Stimulated activated CD4-positive, alpha-beta T cell treated with anti-CD3 and anti-CD28 coated beads, Interleukin-4, amount 100 ng/mL, for 4 hours (primary cell): ENCODE data around the gene YJU2.
"Not testable (repeated sequence)": the region's sequence is repeated elsewhere in the genome, so short reads cannot be mapped to it uniquely, and the experiment has no call there.

Source experiments
- DNase-seq, 2 experiments: peaks; one replicate each; pipeline ENCODE4 v3.0.0-alpha.2; 2020

YJU2 gene

DNA sequence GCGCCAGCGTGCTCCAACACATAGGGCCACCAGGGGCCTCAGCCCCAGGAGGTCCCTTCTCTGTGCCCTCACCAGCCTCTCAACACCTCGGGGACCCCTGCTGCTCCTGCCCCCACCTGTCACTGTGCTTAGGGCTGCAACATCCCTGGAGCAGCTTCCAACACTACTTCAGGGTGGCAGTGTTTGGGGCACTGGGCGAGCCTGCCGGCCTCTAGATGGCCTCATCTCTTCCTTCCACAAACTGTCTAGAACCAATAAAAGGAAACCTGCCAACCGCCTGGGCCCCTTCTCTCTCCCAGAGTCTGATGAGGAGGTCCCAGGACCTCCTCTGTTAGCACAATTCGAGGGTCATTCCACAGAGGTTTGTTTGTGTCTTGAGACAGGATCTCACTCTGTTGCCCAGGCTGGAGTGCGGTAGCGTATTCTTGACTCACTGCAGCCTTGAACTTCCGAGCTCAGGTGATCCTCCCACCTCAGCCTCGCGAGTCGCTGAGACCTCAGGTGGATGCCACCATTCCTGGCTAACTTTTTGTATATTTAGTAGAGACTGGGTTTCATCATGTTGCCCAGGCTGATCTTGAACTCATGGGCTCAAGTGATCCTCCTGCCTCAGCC is 22.0 kb downstream of the YJU2 start:
- no peak for DNase-seq

DNA sequence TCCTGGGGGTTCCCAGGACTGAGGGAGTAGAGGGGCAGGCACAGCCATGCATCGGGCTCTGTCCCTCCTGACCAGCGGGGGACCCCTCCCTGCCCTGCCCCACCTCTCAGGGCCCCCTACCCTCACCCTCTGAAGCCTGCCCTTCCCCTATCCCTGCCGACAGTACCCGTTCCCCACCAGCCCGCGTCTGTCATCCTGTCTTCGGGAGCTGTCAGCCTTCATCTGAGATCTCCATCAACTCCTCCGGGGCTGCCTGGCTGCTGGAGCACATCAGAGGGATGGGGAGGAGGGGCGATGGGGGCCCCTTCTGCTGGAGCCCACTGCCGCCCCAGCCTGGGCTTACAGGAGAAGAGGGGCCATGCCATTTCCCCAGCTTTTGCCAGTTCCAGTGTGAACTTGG is 26.0 kb downstream of the YJU2 start:
- no peak for DNase-seq

DNA sequence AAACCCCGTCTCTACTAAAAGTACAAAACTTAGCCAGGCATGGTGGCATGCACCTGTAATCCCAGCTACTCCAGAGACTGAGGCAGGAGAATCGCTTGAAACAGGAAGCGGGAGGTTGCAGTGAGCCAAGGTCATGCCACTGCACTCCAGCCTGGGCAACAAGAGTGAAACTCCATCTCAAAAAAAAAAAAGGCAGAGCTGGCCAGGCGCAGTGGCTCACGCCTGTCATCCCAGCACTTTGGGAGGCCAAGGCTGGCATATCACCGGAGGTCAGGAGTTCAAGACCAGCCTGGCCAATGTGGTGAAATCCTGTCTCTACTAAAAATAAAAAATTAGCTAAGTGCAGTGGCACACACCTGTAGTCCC is 27.4 kb downstream of the YJU2 start:
- not testable (repeated sequence) for DNase-seq

DNA sequence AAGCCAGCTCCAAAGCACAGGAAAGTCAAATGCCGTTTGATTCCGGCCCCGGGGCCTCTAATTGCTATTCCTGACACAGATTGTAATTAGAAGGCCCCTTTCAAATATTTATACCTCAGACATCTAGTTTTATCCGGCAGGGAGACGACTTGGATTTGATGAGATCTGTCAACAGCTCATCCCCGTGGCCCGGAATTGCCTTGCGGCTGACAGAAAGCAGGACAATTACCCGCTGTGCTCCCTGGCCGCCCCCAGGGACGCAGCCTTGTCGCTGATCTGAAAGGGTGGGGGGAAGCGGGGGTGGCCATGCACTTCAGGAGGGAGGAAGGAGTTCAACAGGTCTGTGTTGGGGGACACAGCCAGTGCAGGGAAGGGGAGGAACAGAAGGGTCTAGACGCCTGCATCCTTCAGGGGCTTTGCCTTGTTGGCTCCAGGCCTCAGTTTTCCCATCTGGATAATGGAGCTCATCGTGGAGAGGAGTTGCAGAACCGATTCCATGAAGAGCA is 30.4 kb downstream of the YJU2 start:
- no peak for DNase-seq

DNA sequence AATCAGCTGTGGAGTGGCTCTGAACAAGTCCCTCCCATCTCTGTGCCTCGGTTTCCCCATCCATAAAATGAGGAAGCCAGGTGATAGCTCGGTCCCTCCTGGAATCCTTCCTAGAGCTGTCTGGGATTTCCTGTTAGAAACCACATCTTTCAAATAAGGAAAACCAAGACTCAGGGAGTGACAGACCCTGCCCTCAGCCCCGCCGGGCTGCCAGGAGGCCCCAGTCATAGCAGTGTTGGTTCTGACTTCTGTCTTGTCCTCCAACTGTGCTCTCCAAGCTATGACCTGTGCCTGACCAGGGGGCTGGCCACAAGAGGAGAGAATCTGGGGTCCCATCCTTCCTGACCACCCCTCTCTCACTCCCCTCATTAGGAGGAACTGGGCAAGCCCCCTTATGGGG is 31.1 kb downstream of the YJU2 start:
- DNase-seq = no peak

DNA sequence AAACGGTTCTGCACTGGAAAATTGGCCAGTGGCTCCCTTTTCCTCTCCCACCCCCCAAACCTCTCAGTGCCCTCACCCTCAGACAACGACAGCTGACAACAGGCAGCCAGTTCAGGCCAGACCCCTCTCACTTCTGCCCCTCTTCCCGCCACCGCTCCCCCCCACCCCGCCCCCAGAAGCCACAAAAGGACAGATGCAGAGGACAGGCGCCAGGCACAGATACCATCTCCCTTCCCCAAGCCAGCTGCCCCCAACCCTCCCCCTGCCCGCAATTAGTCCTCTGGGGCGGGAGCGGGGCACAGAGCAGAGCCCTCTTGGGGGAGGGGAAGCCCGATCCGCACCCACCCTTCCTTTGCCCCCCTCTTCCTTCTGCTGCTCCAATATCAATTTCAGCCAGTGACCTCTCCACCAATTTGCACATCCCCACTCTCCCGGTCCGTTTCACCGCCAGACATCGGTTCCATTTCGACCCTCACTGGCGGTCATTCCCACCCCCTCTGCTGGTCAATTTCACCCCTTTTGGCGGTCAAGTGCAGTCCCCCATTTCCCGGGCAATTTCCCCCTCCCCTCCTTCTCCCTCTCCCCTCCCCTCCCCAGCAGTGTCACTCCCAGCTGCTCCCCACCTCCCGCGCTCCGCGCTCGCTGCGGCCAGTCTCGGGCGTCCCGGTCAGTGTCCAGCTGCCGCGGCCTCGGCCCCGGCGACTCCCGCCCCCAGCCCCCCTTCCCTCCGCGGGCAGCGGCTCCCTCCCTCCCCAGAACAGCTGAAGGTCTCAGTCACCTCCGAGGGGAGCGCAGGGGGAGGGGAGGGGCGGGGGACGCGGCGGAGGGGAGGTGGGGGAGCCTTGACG is 31.8 kb downstream of the YJU2 start, which contains the start of gene SHD:
TSS of gene SHD (plus strand) at position 848 of the 848 bp plus-strand sequence. CDS start 798 bp downstream, outside the sequence.
- no peak for DNase-seq

DNA sequence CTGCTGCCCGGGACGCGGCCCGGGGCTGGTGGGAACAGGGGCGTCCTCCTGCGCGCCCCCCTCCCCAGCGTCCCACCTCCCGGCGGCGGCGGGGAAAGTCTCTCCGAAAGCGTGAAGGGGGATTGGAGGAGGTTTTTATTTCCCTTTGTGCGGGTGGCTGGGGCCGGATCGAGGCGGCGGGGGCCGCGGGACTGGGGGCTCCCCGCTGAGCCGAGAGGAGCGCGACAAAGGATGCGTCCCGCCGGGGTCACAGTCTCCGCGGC is 32.3 kb downstream of the YJU2 start:
- no peak for DNase-seq

DNA sequence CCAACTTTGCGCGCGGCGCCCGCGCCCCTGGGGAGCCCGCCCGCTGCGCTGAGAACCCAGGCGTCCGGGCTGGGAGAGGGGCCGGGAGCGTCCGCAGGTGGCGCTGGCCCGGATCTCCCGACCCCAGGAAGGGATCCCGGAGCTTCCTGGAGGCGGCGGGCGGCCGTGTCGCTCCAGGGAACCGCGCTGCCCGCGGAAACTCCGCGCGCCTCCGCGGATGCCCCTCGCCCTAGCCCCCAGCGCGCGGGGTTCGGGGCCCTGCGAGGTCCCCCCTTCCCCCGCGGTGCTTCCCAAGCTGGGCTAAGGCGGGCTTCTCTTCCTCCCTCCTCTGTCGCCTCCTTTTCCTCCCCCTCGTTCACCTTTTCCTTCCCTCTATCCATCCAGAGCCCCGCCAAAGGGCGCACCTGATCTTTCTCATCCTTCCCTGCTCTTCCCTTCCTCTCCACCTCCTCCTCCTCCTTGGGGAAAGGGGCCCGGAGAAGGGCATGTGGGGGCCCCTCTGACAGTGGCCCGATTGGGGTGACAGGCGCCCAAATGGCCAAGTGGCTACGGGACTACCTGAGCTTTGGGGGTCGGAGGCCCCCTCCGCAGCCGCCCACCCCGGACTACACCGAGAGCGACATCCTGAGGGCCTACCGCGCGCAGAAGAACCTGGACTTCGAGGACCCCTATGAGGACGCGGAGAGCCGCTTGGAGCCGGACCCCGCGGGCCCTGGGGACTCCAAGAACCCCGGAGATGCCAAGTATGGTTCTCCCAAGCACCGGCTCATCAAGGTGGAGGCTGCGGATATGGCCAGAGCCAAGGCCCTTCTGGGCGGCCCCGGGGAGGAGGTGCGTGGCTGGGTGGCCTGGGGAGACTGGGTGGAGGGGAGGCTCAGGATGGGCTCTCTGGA is 32.9 kb downstream of the YJU2 start:
- no peak for DNase-seq

DNA sequence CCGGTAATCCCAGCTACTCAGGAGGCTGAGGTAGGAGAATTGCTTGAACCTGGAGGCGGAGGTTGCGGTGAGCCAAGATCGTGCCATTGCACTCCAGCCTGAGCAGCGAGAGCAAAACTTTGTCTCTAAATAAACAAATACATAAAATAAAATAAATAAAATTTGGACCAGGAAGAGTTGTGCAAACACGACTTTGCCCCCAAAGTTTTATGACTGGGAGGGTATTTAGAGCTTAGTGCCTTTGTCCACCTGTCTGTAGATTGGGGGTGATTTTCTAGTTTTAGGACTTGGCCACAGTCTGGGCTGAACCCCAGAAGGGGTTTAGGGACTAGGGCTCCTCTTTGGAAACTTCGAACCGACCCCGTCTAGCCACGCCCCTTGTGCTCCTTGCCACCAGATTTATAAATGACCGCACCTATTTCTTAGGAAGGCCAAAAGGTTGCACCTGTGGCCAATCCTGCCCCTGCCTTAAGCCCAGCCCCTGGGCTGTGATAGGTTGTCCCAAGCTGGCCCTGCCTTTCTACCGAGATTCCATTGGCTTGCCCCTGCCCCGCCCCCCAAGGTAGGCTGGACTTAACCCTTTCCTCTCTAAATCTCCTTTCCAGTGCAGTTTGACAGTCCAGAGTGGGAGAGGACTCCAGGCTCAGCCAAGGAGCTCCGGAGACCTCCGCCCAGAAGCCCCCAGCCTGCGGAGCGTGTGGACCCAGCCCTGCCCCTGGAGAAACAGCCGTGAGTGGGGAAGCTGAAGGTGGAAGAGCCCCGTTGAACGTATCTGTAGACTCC is 37.5 kb downstream of the YJU2 start:
- DNase-seq = no peak

DNA sequence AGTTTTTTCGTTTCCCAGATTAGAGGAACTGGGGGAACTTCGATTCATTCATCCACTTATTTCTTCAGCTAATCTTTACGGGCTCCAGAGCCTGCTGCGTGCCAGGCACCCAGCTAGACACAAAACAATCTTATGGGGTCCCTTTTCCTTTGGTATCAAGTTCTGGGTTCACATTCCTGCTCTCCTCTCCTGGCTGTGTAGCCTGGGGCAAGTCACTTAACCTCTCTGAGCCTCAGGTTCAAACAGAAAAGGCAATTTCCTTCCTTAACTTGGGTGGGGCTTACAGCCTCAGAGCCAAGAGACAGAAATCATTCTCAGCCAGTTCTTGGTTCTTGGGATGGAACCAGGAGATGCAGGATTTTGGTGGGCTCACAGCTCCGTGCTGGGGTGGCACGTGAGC is 38.1 kb downstream of the YJU2 start:
- DNase-seq = no peak

DNA sequence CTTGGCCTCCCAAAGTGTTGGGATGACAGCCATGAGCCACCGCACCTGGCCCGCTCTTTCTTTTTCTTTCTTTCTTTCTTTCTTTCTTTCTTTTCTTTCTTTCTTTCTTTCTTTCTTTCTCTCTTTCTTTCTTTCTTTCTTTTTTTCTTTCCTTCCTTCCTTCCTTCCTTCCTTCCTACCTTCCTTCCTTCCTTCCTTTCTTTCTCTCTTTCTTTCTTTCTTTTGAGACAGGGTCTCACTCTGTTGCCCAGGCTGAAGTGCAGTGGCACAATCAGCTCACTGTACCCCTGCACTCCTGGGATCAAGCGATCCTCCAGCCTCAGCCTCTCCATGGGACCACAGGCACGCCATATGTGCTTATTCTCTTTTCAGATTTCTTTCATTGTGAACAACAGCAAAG is 39.3 kb downstream of the YJU2 start:
- DNase-seq = not testable (repeated sequence)

DNA sequence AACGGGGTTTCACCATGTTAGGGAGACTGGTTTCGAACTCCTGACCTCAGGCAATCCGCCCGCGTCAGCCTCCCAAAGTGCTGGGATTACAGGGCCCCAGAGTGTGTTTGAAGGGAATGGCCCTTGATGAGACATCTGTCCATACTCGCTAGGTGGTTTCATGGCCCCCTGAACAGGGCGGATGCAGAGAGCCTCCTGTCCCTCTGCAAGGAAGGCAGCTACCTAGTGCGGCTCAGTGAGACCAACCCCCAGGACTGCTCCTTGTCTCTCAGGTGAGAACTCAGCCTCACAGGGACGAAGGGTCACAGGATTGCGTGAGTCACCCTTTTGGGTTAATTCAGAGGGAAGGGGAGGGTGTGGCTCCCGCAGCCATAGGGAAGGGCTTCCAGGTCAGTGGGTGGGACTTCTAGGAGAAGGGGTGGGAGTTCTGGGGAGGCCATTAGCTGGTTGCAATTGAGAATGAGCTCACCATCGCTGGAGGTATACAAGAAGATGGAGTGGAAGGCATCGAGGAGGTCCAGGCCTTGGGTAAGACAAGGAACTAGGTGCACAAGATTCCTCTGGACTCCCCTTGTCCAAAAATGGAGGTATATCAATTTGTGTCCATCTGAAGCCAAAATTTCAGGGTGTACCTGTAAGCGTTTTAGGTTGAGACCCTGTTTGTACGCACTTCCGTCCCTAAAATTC is 41.4 kb downstream of the YJU2 start:
- DNase-seq = no peak

DNA sequence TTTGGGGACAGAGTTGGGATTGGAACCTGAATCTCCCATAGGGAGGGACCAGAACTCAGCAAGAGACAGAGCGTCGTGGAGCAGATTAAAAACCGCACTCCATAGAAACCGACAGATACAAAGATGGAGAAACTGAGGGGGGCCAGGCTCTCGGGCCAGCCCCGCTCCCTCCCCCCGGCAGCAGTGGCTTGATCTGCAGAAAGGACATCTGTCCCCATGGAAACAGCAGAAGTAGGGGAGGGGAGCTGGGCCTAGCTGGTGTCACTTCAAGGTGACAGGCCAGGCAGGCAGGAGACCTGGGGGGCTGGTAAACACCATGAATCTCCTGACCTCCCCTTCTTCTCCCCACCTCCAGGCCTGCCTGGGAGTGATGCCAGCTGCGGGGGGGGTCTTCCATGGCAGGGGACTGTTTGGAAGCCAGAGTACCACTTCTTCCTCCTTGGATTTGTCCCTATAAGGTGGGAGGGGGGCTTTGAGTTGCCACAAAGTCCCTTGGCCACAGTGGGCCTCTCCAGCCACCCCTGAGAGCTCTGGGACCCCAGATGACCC is 44.4 kb downstream of the YJU2 start:
- no peak for DNase-seq

DNA sequence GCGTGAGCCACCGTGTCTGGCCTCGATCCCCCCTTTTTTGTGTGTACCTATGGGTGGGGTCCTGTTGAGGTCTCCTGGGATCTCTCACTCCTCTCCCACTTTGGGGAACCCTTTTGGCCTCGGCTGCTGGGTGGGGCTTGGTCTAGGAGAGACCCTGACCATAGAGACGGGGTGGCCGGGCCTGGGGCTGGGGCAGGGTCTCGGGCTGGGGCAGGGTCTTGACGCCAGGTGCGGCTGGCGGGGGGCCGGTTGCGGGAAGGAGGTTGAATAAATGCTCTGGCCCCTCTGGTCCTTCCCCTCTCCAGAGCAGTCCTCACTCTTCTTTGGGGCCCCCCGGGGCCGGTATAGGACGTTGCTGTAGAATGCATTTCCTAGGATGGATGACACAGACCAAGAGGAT is 45.6 kb downstream of the YJU2 start:
- no peak for DNase-seq

DNA sequence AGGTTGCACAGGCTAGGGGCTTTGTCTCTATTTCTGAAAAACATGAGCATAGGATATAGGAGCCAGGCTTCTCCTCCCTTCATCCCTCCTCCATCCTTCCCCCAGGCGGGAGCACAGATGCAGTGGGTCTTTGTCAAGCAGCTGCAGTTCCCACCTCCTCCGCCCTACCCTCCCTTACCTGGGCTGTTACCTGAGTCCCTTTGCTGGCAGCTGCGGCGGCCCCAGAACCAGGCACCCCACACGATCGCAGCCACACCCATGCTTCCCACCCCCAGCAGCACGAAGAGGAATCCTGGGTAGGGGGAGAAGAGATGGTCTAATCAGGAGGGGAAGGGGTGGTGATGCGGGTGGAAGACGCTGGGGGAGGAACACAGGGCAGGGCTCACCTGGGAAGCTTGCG is 47.5 kb downstream of the YJU2 start:
- no peak for DNase-seq

DNA sequence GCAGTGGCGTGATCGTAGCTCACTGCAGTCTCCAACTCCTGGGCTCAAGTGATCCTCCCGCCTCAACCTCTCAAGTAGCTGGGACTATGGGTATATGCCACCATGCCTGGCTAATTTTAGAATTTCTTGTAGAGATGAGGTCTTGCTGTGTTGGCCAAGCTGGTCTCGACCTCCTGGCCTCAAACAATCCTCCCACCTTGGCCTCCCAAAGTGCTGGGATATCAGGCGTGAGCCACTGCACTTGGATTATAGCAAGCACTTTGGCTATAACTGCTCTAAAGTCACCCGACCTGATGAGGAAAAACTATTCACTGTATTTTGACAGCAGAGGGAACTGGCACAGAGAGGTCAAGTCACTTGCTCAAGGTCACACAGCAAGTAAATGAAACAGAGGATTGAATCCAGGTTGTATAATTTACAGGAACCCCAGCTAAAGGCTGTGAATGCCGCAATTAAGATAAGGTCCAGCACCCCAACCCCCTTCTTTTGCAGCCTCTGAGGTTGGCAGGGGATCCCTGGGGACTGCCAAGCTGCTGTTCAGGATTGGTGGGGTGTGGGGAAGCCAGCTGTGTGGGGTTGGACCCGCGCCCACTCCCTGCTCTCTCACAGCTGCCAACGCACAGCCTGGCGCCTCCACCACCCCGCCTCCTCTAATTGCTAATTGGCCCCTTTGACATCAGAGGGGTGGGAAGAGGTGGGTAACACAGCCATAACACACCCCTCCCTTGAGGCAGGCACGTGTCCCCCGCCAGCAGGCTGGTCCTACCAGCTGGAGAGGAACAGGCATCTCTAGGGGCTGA is 49.3 kb downstream of the YJU2 start:
- no peak for DNase-seq

DNA sequence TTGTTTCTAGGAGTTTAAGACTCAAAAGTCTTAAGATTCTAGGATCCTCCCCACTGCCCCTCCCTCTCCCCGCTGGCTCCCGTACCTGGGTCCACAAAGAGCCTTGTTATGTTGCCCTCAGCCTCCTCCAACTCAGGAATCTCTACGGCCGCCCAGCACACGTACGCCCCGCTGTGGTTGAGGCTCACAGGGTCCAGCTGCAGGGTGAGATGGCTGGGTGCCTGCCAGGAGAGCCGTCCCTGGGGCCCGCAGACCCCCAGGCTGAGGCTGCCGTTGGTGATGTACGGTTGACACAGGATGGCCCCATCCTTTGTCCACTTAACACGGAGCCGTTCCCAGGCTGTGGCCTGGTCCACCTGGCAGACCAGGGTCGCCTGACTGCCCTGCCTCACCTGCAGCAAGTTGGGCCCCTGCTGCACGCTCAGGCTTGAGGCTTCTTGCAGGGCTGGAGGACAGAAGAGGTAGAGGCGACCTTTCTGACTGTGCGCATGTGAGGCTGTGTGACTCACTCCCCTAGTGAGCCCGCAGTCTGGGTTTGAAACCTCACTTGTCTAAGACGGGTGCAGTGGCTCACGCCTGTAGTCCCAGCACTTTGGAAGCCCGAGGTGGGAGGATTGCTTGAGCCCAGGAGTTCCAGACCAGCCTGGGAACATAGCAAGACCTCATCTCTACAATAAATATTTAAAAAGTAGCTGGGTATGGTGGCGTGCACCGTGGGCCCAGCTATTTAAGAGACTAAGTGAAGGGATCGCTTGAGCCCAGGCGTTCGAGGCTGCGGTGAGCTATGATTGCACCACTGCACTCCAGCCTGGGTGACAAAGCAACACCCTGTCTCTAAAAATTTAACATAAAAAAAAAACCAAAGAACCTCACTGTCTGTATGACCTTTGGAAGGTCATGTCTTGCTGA is 51.3 kb downstream of the YJU2 start:
- peak in 1 of 2 experiments; percentile 13 for DNase-seq

DNA sequence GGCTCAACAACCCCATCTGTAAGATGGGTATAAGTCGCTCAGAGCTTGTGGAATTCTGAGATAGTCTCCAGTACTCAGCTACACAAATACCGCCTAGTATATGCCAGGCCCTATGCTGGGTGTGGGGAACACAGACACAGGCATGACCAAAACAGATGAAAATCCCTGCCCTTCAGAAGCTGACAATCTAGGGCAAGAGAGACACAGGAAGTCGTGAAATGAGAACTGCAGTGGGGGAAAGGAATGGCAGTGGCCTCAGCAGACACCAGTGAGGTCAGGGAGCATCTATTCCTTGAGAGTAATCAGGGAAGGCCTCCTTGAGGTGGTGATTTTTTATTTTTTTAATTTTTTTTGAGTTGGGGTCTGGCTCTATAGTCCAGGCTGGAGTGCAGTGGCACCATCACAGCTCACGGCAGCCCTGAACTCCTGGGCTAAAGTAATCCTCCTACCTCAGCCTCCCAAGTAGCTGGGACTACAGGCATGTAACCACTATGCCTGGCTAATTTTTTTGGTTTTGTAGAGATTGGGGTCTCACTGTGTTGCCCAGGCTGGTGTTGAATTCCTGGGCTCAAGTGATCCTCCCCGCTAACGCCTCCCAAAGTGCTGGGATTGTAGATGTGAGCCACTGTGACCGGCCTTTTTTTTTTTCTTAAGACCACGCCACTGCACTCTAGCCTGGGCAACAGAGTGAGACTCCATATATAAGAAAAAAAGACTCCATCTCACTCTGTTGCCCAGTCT is 52.1 kb downstream of the YJU2 start:
- no peak for DNase-seq

DNA sequence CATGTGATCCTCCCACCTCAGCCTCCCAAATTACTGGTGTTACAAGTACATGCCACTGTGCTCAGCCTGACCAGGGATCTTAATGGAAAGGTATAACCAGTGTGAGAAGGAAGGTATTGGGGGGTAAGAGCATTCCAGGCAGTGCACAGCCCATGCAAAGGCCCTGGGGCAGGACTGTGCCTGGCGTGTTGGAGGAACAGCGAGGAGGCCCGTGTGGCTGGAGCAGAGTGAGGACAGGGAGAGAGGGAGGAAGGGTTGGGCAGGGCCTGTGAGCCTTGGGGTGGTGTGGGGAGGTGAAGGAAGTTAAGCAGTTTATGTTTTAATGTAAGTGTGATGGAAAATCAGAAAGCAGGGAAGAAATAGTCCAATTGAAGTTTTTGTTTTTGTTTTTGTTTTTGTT is 53.7 kb downstream of the YJU2 start:
- DNase-seq = no peak
